ENCODE results near the gene PDE9A.

Gene PDE9A

GRCh38 chr21:42757826-42758655 is 104.6 kb downstream of the PDE9A start:
- no peak for DNase-seq (ENCODE audit: low read depth)

- no peak for DNase-seq (ENCODE audit: low read depth)
Measured at GRCh38 chr21:42758721-42759593, 105.5 kb downstream of the PDE9A start.

DNA sequence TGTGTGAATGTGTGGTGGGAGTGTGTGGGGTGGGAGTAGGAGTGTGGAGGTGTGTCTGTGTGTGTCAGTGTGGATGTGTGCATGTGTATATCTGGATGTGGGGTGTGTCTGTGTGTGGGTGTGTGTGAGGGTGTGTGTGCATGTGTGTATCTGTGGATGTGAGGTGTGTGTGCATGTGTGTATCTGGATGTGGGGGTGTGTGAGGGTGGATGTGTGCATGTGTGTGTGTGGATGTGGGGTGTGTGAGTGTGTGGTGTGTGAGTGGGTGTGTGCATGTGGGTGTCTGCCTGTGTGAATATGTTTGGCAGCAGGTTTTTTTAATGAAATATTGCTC is 106.1 kb downstream of the PDE9A start:
- no peak for DNase-seq (ENCODE audit: low read depth)

GRCh38 chr21:42760361-42760950 is 107.0 kb downstream of the PDE9A start:
- no peak for DNase-seq (ENCODE audit: low read depth)

DNA sequence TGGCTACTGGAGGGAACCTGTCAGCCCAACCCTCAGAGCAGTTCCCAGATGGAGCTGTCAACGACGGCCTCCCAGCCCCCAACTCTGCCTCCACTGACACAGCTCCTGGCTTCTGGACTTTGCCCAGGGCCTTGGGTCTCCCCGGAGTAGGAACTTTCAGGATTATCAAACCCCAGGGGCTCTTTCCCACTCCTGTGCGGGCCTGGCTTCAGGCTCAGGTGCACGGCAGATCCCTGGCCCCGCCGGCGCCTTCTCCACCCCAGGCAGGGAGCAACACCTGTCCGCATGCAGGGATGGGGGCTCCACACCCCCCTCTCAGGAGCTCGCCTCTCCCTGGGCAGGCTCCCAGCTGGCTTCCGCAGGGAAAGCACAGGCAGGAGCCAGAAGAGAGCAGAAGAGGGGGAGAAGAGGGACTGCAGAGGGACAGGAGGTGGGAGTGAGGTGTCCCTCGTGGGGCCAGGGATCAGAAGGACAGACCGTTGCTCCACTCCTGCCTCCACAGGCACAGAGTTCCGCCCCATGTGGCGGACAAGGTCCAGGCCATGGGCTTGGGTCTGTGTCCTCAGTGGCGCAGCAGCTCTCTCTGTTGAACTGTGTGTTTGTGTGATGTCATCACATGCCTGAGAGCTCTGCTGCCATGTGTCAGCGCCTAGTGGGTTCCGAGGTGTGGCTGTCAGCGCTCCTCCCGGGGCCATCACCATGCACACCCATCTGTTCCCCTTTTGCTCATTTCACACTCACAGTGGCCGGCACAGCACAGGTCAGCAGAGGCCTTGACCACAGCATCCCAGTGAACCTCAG is 107.7 kb downstream of the PDE9A start:
- no peak for DNase-seq (ENCODE audit: low read depth)

DNA sequence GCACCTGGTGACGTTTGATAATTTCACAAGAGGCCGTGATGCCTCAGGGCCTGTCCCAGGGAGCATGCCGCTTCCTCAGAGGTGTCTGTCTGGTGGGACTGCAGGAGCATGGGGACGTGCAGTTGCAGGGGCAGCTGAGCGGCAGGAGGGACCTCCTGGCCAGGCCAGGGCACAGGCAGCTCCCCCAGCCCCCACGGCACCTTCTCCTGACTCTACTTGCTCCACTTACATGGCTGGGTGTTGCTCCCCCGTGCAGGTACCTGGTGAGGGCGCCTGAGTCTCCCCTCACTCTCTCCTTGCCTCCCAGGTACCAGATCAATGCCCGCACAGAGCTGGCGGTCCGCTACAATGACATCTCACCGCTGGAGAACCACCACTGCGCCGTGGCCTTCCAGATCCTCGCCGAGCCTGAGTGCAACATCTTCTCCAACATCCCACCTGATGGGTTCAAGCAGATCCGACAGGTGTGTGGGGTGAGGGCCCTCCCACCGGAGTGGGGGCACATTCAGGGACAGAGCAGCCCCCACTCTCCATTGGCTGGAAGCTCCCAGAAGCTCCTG is 108.4 kb downstream of the PDE9A start:
- no peak for DNase-seq (ENCODE audit: low read depth)

DNA sequence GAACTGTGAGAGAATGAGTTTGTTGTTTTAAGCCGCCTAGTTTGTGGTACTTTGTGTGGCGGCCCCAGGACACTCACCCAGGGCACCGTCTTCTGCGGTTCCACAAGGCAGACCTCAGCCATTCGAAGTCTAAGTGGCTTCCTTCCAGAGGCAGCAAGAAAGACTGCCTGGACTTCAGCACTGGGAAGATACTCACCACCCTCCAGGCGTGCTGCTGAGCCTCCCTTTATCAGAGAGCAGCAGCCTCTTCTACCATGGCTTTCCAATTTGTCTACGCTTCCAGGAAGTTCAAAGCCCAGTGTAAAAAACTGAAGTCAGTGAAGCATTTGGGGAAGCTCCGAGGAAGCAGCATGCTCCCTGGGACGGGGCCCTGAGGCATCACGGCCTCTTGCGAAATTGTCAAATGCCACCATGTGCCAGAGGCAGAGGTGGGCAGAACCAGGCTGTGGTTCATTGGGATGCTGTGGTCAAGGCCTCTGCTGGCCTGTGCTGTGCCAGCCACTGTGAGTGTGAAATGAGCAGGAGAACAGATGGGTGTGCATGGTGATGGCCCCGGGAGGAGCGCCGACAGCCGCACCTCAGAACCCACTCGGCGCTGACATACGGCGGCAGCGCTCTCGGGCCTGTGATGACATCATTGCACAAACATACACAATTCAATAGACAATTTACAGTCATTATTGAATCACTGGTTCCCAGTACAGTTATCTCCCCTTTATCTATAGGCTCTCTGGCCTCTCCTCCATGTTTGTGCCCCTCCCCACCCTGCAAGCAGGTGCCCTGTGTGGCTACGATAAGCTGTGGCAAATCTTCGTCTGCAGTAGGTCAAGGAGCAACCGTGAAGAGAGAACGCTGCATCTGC is 110.4 kb downstream of the PDE9A start:
- DNase-seq (ENCODE audit: low read depth): no peak

DNA sequence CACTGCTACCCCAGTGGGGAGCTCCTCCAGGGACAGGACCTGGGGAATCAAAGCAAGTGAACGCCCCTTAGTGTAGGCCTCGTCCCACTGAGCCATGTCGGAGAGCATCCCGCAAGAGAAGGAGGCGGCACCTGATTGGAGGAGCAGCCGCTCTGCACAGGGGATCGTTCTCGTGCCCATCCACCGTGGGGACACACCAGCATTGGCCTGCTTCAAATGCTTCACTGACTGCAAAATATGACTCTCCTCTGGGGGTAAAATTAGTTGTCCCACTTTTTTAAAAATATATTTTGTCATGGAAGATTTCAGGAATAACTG is 111.0 kb downstream of the PDE9A start:
- DNase-seq (ENCODE audit: low read depth): no peak

GRCh38 chr21:42764883-42765282 is 111.5 kb downstream of the PDE9A start:
- no peak for DNase-seq (ENCODE audit: low read depth)

- DNase-seq (ENCODE audit: low read depth): no peak
Measured at GRCh38 chr21:42765656-42766055, 112.2 kb downstream of the PDE9A start.

- no peak for DNase-seq (ENCODE audit: low read depth)
Measured at GRCh38 chr21:42766739-42767560, 113.5 kb downstream of the PDE9A start.

DNA sequence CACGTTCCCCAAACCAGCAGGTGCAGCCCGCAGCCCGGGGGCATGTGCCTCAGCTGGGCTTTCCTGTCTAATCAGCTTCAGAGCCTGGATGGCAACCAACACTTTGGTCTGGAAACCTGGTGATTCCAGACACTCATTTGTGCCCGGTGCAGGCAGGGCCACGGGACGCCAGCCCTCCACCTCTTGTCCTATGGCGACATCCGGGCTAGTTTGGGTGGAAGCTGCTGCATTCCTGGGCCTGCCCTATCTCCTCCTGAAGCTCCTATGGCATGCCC is 114.1 kb downstream of the PDE9A start:
- no peak for DNase-seq (ENCODE audit: low read depth)

DNA sequence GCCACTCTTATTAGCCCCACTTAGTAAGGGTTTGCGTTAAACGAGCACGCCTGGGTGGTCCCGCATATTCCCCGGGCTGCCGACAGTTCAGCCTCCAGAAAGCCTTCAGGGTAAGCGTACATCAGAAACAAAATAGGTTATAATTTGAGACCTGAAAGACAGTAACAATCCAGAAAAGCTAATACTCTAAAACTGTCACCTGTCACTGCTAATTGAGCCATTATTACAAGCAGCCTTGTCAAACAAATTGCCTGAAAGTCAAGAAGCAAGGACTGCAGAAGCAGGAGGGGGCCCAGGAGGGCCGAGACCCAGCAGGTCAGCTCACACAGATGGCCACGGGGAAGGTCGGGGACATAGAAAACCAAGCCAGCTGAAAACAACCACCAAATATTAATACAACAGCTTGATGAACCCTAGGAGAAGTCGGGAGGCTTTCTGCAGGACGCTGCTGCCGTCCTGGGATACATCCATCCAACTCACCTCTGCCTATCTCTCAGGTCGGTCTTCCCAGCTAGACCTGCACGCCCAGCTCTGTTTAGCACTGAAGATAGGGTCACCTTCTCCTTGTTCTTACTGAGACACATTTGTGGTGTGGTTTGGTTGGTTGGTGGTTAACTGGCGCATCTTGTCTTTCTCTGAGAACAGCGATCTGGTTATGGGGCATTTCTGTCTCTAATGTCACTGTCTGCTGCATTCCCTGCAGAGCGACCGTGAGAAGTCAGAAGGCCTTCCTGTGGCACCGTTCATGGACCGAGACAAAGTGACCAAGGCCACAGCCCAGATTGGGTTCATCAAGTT is 115.1 kb downstream of the PDE9A start:
- DNase-seq (ENCODE audit: low read depth): no peak

DNA sequence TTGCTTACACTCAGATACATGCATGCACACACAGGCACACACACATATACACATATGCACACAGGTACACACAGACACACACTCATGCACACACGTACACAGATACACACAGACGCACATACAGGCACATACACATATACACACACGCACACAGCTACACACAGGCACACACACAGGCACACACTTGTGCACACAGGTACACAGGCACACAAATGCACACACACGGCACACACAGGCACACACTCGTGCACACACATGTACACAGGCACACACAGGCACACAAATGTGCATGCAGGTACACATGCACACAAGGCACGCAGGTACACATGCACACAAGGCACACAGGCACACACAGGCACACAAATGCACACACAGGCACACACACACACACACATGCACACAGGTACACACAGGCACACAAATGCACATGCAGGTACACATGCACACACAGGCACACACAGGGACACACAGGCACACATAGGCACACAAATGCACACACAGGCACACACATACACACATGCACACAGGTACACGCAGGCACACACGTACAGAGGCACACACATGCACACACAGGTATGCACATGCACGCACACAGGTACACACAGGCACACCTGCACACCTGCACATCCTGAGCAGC is 115.9 kb downstream of the PDE9A start:
- no peak for DNase-seq (ENCODE audit: low read depth)

GRCh38 chr21:42769820-42770716 is 116.6 kb downstream of the PDE9A start:
- DNase-seq (ENCODE audit: low read depth): no peak

DNA sequence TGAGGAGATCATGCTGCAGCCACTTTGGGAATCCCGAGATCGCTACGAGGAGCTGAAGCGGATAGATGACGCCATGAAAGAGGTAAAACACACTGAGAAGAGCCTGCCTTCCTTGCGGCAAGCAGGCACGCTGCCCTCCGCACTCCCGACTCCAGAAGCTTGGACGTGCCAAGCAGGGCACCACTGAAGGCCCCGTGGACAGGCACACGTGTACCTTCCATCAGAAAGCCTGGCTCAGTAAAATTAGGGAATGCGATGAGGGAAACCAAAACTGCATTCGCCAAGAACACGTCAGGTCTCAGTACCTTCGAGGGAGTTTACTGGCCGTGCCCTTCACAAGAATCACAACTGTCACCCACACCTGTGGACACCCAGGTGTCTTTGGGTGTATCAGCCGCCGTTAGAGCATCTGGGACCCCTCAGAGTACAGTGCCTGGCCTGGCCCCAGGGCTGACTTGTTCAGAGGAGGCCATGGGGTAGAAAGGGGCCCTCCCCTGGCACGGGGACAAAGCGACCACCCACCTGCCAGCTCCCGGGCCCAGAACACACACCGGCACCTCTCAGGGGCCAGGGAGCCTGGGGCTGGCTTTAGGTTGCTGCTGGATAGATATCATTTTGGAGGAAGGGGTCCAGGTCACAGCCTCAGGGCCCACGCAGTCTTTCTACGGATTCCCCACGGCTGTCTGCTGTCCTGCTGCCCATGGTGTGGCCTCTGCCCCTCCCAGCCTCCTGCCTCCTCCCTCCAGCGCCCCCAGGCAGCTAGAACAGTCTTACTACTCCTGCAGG is 117.5 kb downstream of the PDE9A start:
- no peak for DNase-seq (ENCODE audit: low read depth)

DNA sequence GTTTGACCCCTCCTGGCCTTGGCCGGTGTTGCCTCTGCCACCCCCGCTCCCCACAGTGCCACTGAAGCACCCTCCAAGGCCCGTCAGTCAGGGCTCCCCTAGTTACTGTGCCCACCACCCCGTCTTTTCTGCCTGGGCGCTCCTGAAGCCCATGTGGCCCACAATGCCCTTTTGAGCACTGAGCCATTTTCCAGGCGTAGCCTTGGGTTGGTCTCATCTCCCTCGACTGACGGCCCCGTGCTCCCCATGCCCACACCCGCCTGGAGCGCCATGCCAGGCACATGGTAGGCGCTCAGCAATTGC is 118.0 kb downstream of the PDE9A start:
- DNase-seq (ENCODE audit: low read depth): no peak
